ENCODE measurements around the gene ADGRG2.

- no peak for TF ChIP-seq CTCF (conservative IDR thresholded peaks at IDR 0.05 in 1 of 2, IDR thresholded peaks at IDR 0.05 in 1 of 2; ENCODE audit: extremely low read depth in 1 of 2, insufficient read depth in 1 of 2, low read depth in 1 of 2, low read length in 2 of 2)
- TF ChIP-seq EZH2 (IDR thresholded peaks at IDR 0.05; ENCODE audit: borderline replicate concordance, low read length), result no peak
Measured at GRCh38 chrX:18946611-18947010, 175.7 kb downstream of the ADGRG2 start.
